HepG2 (cell line): ENCODE results near the gene ASF1B. TPM values are rescaled to one million over a fixed set of nuclear protein-coding genes. Genes with fewer than 3 reads are reported as not detected.

Experiments used
- ATAC-seq: fragments of 200-7000 bp; cut with Tn5 transposase; 3 replicates; pipeline ENCODE4 v1.9.1; 2020; ENCODE audit warnings: mild to moderate bottlenecking, moderate library complexity
- BruUV-seq: library from RNA; stranded (reverse); fragments of 400-500 nt; replicated peaks from 2 replicates; lab custom pipeline; 2021; lab: Mats Ljungman, UMichigan
- CTCF ChIA-PET: fragments of 300-600 bp; formaldehyde crosslinking; extraction: SDS; loops from one replicate; lab custom pipeline; 2021; ENCODE audit warnings: low total read pairs, inconsistent platforms, low intra/inter-chr PET ratio; lab: Yijun Ruan, JAX
- POLR2A ChIA-PET: fragments of 350-600 bp; sonication (Branson Sonifier 250); formaldehyde crosslinking; loops from one replicate; lab custom pipeline; 2020; ENCODE audit warnings: antibody characterized with exemption, inconsistent platforms; lab: Yijun Ruan, JAX
- DNase-seq: peaks from one replicate; pipeline ENCODE4 v3.0.0-alpha.2; 2015; ENCODE audit warnings: low spot score
- FAIRE-seq: peaks from 3 replicates; lab custom pipeline; 2011; peaks lifted over from hg19 to GRCh38; lab: Jason Lieb, UNC
- H2AFZ ChIP-seq: one replicate; pipeline ENCODE4 v1.6.1; 2011; ENCODE audit warnings: low read length, inconsistent platforms
- H3K27ac ChIP-seq: fragments of 300-600 bp; 3 replicates; pipeline ENCODE4 v1.8.0; 2011; ENCODE audit warnings: mixed run types, mild to moderate bottlenecking, mixed read lengths, low read length, inconsistent platforms; ENCODE audit not compliant: insufficient read depth; ENCODE audit errors: extremely low read length
- H3K27me3 ChIP-seq, 2 experiments: fragments of 200-600 bp in 1 of 2; 2 replicates in 1 of 2; 3 replicates in 1 of 2; pipeline versions ENCODE4 v1.6.0 to v1.8.0; 2011; ENCODE audit warnings: low read length in 2 of 2, mild to moderate bottlenecking in 2 of 2, moderate library complexity in 2 of 2, inconsistent platforms in 1 of 2; ENCODE audit not compliant: insufficient read depth in 2 of 2, control insufficient read depth in 1 of 2
- H3K36me3 ChIP-seq, 2 experiments: fragments of 200-600 bp in 1 of 2; replicated peaks in 1 of 2; 2 replicates in 1 of 2; 3 replicates in 1 of 2; pipeline versions ENCODE4 v1.5.1 to v1.8.0; 2011; ENCODE audit warnings: low read length in 2 of 2, inconsistent platforms in 1 of 2; ENCODE audit not compliant: insufficient read depth in 2 of 2, control insufficient read depth in 1 of 2
- H3K4me1 ChIP-seq: 2 replicates; pipeline ENCODE4 v1.5.1; 2012; ENCODE audit warnings: low read length, inconsistent platforms; ENCODE audit not compliant: insufficient read depth
- H3K4me2 ChIP-seq: 2 replicates; pipeline ENCODE4 v1.6.0; 2011; ENCODE audit warnings: low read depth, low read length, inconsistent platforms
- H3K4me3 ChIP-seq, 3 experiments: fragments of 200-600 bp in 1 of 3; sonication (generic), shearing (Covaris generic) in 1 of 3; replicated peaks in 1 of 3; 2 replicates each; pipeline ENCODE4 v1.5.1; 2011 to 2016; ENCODE audit warnings: low read length in 3 of 3, inconsistent platforms in 2 of 3, low read depth in 2 of 3, mild to moderate bottlenecking in 2 of 3, control low read depth in 1 of 3, mixed read lengths in 1 of 3; ENCODE audit not compliant: insufficient read depth in 1 of 3
- H3K79me2 ChIP-seq: one replicate; pipeline ENCODE4 v1.6.1; 2011; ENCODE audit warnings: low read length, inconsistent platforms; ENCODE audit not compliant: insufficient read depth
- H3K9ac ChIP-seq: 2 replicates; pipeline ENCODE4 v1.6.0; 2011; ENCODE audit warnings: mild to moderate bottlenecking, low read depth, low read length, inconsistent platforms; ENCODE audit not compliant: insufficient read depth
- H3K9me3 ChIP-seq: 2 replicates; pipeline ENCODE4 v1.5.1; 2012; ENCODE audit warnings: mild to moderate bottlenecking, low read length
- H4K20me1 ChIP-seq: 2 replicates; pipeline ENCODE4 v1.6.0; 2011; ENCODE audit warnings: inconsistent platforms, mild to moderate bottlenecking, low read length, moderate library complexity; ENCODE audit not compliant: insufficient read depth
- CEBPG ChIP-seq: IDR thresholded peaks from 2 replicates; pipeline ENCODE4 v1.6.1; 2016
- ELK4 ChIP-seq: sonication (generic); formaldehyde crosslinking; IDR thresholded peaks from 2 replicates; pipeline ENCODE4 v1.9.0; 2021; ENCODE audit warnings: missing genetic modification reagents, borderline replicate concordance
- HES4 ChIP-seq: sonication (generic); formaldehyde crosslinking; IDR thresholded peaks from 2 replicates; pipeline ENCODE4 v1.9.0; 2021; ENCODE audit warnings: mild to moderate bottlenecking, missing genetic modification reagents, borderline replicate concordance
- HNRNPUL1 ChIP-seq: fragments of 200-400 bp; formaldehyde crosslinking; IDR thresholded peaks from 2 replicates; pipeline ENCODE4 v1.6.1; 2017; ENCODE audit warnings: low read depth, mild to moderate bottlenecking, low read length, moderate library complexity
- MXD4 ChIP-seq: IDR thresholded peaks from 2 replicates; pipeline ENCODE4 v1.6.1; 2016; ENCODE audit warnings: mild to moderate bottlenecking, missing biosample characterization, missing genetic modification reagents
- NFE2L1 ChIP-seq: sonication (generic); formaldehyde crosslinking; IDR thresholded peaks from 2 replicates; pipeline ENCODE4 v1.4.0; 2020; ENCODE audit warnings: missing genetic modification reagents, mild to moderate bottlenecking, borderline replicate concordance
- NFIC ChIP-seq: IDR thresholded peaks from 2 replicates; pipeline ENCODE4 v1.6.1; 2012; ENCODE audit warnings: mild to moderate bottlenecking, low read length, inconsistent platforms
- PHF20 ChIP-seq: sonication (generic); formaldehyde crosslinking; IDR thresholded peaks from 2 replicates; pipeline ENCODE4 v1.5.0; 2020; ENCODE audit warnings: mild to moderate bottlenecking, missing genetic modification reagents
- RORA ChIP-seq: sonication (generic); formaldehyde crosslinking; IDR thresholded peaks from 2 replicates; pipeline ENCODE4 v1.5.0; 2020; ENCODE audit warnings: mild to moderate bottlenecking, missing genetic modification reagents, moderate library complexity
- SRF ChIP-seq: IDR thresholded peaks from 2 replicates; pipeline ENCODE4 v1.6.1; 2011; ENCODE audit warnings: mild to moderate bottlenecking, low read depth, low read length, moderate library complexity
- ZFY ChIP-seq: sonication (generic); formaldehyde crosslinking; IDR thresholded peaks from 2 replicates; pipeline ENCODE4 v1.4.0; 2020; ENCODE audit warnings: missing genetic modification reagents
- ZNF143 ChIP-seq: sonication (generic); formaldehyde crosslinking; IDR thresholded peaks from 2 replicates; pipeline ENCODE4 v1.4.0; 2020; ENCODE audit warnings: missing genetic modification reagents
- ZNF263 ChIP-seq: sonication (generic); formaldehyde crosslinking; IDR thresholded peaks from 2 replicates; pipeline ENCODE4 v1.4.0; 2020; ENCODE audit warnings: missing genetic modification reagents
- ZNF335 ChIP-seq: sonication (generic); formaldehyde crosslinking; IDR thresholded peaks from 2 replicates; pipeline ENCODE4 v1.4.0; 2020; ENCODE audit warnings: missing genetic modification reagents
- ZNF552 ChIP-seq: sonication (generic); formaldehyde crosslinking; IDR thresholded peaks from 2 replicates; pipeline ENCODE4 v1.9.0; 2022; ENCODE audit warnings: missing genetic modification reagents, mild to moderate bottlenecking, borderline replicate concordance
- ZNF589 ChIP-seq: sonication (generic); formaldehyde crosslinking; conservative IDR thresholded peaks from 2 replicates; pipeline ENCODE4 v1.8.0; 2022; ENCODE audit warnings: mild to moderate bottlenecking, moderate library complexity, missing genetic modification reagents
- ZNF770 ChIP-seq: sonication (generic); formaldehyde crosslinking; IDR thresholded peaks from 2 replicates; pipeline ENCODE4 v1.5.0; 2020; ENCODE audit warnings: mild to moderate bottlenecking, missing genetic modification reagents
- ZNF878 ChIP-seq: sonication (generic); formaldehyde crosslinking; IDR thresholded peaks from 2 replicates; pipeline ENCODE4 v1.8.1; 2023; ENCODE audit warnings: mild to moderate bottlenecking, missing genetic modification reagents, moderate library complexity
- WGBS: methylation state at CpG from one replicate; pipeline ENCODE4 v1.1.6; 2017; ENCODE audit warnings: low lambda C conversion rate; 5-methylcytosine and 5-hydroxymethylcytosine counted together
- in situ Hi-C: cut with HindIII; loops from 2 replicates; pipeline ENCODE4 v1.10.0; 2017; ENCODE audit warnings: low pct_unique_long_range_greater_than_20kb; ENCODE audit not compliant: extremely low pct_ligation_motif_present
- intact Hi-C: fragments of 100-400 bp; cut with micrococcal nuclease; formaldehyde crosslinking; loops from one replicate; pipeline ENCODE4 v1.10.0; 2022; ENCODE audit not compliant: unreplicated experiment
- polyA plus RNA-seq, 8 experiments: library from polyadenylated mRNA; depleted of rRNA in 3 of 8; stranded (reverse) in 7 of 8; unstranded in 1 of 8; fragments of >200 nt; fragmentation: Illumina TruSeq in 4 of 8; extraction: Trizol in 4 of 8; gene quantifications; 2 replicates each; pipeline versions ENCODE4 v1.2.1 to v1.2.3, GENCODE V29; 2011 to 2016; ENCODE audit warnings: low read depth in 4 of 8, missing spikeins in 1 of 8, mixed read lengths in 1 of 8; ENCODE audit not compliant: insufficient read depth in 1 of 8
- total RNA-seq, 5 experiments: library from RNA; depleted of rRNA; stranded (reverse); fragments of >200 nt; fragmentation: Illumina TruSeq; extraction: Trizol; gene quantifications; 2 replicates each; pipeline ENCODE4 v1.2.3, GENCODE V29; 2016; ENCODE audit warnings: low read depth in 1 of 5
- TF ChIP-seq, protein P1 (sequence below): sonication (generic); formaldehyde crosslinking; IDR thresholded peaks from 2 replicates; pipeline ENCODE4 v1.5.1; 2020; ENCODE audit warnings: missing genetic modification reagents, mild to moderate bottlenecking, borderline replicate concordance
- TF ChIP-seq, protein P2 (sequence below): IDR thresholded peaks from 2 replicates; pipeline ENCODE4 v1.6.1; 2012; ENCODE audit warnings: inconsistent platforms

Gene ASF1B
- total and polyA plus RNA-seq, 2 of the 13 experiments (the other 11 are each of a cell fraction or from before 2014, with no cell fraction given): 18.2 to 24.8 TPM

DNA sequence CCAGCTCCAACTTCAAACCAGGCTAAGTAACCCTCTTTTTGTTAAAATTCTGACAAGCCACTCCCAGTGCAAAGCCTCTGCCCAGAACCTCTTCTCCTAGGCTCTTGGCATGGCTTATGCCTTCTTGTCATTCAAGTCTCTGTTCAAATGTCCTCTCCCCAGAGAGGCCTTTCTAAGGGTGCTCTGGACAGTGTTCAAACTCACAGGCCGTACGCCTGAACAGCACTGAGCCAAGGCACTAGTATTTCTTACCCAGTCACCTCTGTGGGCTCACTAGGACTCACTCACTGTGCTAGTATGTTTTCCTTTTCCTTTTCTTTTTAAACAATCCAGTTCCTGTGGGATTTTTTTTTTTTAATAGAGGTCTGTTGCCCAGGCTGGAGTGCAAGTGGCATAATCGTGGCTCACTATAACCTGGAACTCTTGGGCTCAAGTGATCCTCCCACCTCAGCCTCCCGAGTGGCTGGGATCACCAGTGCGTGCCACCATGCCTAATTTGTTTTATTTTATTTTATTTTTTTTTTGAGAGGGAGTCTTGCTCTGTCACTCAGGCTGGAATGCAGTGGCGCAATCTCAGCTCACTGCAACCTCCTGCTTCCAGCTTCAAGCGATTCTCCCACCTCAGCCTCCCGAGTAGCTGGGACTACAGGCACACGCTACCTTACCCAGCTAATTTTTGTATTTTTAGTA, 2.3 kb upstream of the ASF1B start:
- no peak for FAIRE-seq
- POLR2A ChIA-PET: interaction anchor here (0.6 to 1.9 kb wide), 4 partner anchors 10 to 279 kb away, joined by 3 to 5 read pairs (median 4); no protein-coding TSS in a partner anchor
- Histone ChIP-seq H3K27me3 (no peaks in the 10 kb centered on the region), H4K20me1 (no peaks in the 10 kb centered on the region), H3K79me2 (peaks cover 12% of the 10 kb centered on the region), H3K4me1 (peaks cover 43% of the 10 kb centered on the region), H3K36me3 (no peaks in the 10 kb centered on the region), H3K4me3 (peak overlapping the region in 2 of 3 experiments; percentile 38 to 82; a peak in 4 of 6 replicates), H3K9ac (peak overlapping the region; percentile 56), H3K9me3 (no peaks in the 10 kb centered on the region), H3K4me2 (peak overlapping the region; percentile 89), H3K27ac (peak overlapping the region; percentile 94), H2AFZ (no peak overlapping the region)
- 42% methylated on average over 9 of the region's 9 CpGs for WGBS
- DNase-seq: no peak
- CTCF ChIA-PET: no interaction called here
- intact Hi-C loops: loop anchor here (5.0 kb wide), 1 partner anchor 1836 kb away; no protein-coding TSS in a partner anchor
- BruUV-seq: no TSS peak
- in situ Hi-C loops: no loop called here
- no peak for ATAC-seq
- TF ChIP-seq MXD4 (CRISPR knock-in tag) (no peak), PHF20 (CRISPR knock-in tag) (no peak), NFE2L1 (CRISPR knock-in tag) (no peak), ELK4 (no peak), ZNF878 (CRISPR knock-in tag) (no peak), HNRNPUL1 (no peak), SRF (no peak), NFIC (no peak), ZNF335 (no peak), RORA (CRISPR knock-in tag) (no peak), HES4 (CRISPR knock-in tag) (no peak), ZNF589 (no peak), ZFY (CRISPR knock-in tag) (peak; percentile 27; the same call in 1 of the 2 replicates), ZNF143 (CRISPR knock-in tag) (no peak), ZNF770 (CRISPR knock-in tag) (peak; percentile 82), CEBPG (CRISPR knock-in tag) (peak; percentile 69), ZNF263 (no peak), ZNF552 (CRISPR knock-in tag) (no peak)
- TF ChIP-seq, protein P1, sequence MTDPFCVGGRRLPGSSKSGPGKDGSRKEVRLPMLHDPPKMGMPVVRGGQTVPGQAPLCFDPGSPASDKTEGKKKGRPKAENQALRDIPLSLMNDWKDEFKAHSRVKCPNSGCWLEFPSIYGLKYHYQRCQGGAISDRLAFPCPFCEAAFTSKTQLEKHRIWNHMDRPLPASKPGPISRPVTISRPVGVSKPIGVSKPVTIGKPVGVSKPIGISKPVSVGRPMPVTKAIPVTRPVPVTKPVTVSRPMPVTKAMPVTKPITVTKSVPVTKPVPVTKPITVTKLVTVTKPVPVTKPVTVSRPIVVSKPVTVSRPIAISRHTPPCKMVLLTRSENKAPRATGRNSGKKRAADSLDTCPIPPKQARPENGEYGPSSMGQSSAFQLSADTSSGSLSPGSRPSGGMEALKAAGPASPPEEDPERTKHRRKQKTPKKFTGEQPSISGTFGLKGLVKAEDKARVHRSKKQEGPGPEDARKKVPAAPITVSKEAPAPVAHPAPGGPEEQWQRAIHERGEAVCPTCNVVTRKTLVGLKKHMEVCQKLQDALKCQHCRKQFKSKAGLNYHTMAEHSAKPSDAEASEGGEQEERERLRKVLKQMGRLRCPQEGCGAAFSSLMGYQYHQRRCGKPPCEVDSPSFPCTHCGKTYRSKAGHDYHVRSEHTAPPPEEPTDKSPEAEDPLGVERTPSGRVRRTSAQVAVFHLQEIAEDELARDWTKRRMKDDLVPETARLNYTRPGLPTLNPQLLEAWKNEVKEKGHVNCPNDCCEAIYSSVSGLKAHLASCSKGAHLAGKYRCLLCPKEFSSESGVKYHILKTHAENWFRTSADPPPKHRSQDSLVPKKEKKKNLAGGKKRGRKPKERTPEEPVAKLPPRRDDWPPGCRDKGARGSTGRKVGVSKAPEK: no peak
- TF ChIP-seq, protein P2, sequence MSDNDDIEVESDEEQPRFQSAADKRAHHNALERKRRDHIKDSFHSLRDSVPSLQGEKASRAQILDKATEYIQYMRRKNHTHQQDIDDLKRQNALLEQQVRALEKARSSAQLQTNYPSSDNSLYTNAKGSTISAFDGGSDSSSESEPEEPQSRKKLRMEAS: no peak
